ENCODE data around the gene NMNAT3. TPM values are rescaled to one million over a fixed set of nuclear protein-coding genes. Genes with fewer than 3 reads are reported as not detected.

The NMNAT3 gene
- polyA plus RNA-seq, 3 donors: 4.6 to 8.2 (median 5.9) TPM

GRCh38 chr3:139537361-139537760 is 140.4 kb downstream of the NMNAT3 start:
- H3K27ac ChIP-seq (ENCODE audit: low read depth, low read length): no peak overlapping the region

GRCh38 chr3:139534992-139535879 is 142.5 kb downstream of the NMNAT3 start:
- H3K27ac ChIP-seq (ENCODE audit: low read depth, low read length): no peak overlapping the region
- 33 to 53% (median 52%) methylated on average over 12 of the region's 12 CpGs for WGBS, 3 donors

- no peak overlapping the region for H3K27ac ChIP-seq (ENCODE audit: low read depth, low read length)
- 30 to 93% (median 75%) methylated on average over 1 of the region's 1 CpG for WGBS, 3 donors
Observed at GRCh38 chr3:139534455-139534812, 143.3 kb downstream of the NMNAT3 start.

GRCh38 chr3:139533781-139534454 is 143.9 kb downstream of the NMNAT3 start:
- 37 to 47% (median 44%) methylated on average over 15 of the region's 15 CpGs for WGBS, 3 donors
- no peak overlapping the region for H3K27ac ChIP-seq (ENCODE audit: low read depth, low read length)

- WGBS, 3 donors: 24 to 79% (median 66%) methylated on average over 7 of the region's 7 CpGs
- no peak overlapping the region for H3K27ac ChIP-seq (ENCODE audit: low read depth, low read length)
Observed at GRCh38 chr3:139532976-139533375, 144.8 kb downstream of the NMNAT3 start.

GRCh38 chr3:139530717-139531116 is 147.1 kb downstream of the NMNAT3 start:
- 76 to 87% (median 78%) methylated on average over 2 of the region's 2 CpGs for WGBS, 3 donors
- H3K27ac ChIP-seq (ENCODE audit: low read depth, low read length): no peak overlapping the region

- WGBS, 3 donors: 81 to 88% (median 83%) methylated on average over 4 of the region's 4 CpGs
- H3K27ac ChIP-seq (ENCODE audit: low read depth, low read length): no peak overlapping the region
Observed at GRCh38 chr3:139529662-139530061, 148.1 kb downstream of the NMNAT3 start.

GRCh38 chr3:139528924-139529323 is 148.8 kb downstream of the NMNAT3 start:
- H3K27ac ChIP-seq (ENCODE audit: low read depth, low read length): no peak overlapping the region
- 89 to 92% (median 91%) methylated on average over 3 of the region's 3 CpGs for WGBS, 3 donors

GRCh38 chr3:139528281-139528680 is 149.5 kb downstream of the NMNAT3 start:
- WGBS, 3 donors: 65 to 97% (median 95%) methylated on average over 2 of the region's 2 CpGs

GRCh38 chr3:139527265-139527664 is 150.5 kb downstream of the NMNAT3 start:
- 87 to 90% (median 87%) methylated on average over 5 of the region's 5 CpGs for WGBS, 3 donors
- no peak overlapping the region for H3K27ac ChIP-seq (ENCODE audit: low read depth, low read length)

More at GRCh38 chr3:139528281-139528680, 149.5 kb downstream of the NMNAT3 start:
- H3K27ac ChIP-seq (ENCODE audit: low read depth, low read length): no peak overlapping the region

GRCh38 chr3:139526146-139526545 is 151.6 kb downstream of the NMNAT3 start:
- 84 to 98% (median 97%) methylated on average over 2 of the region's 2 CpGs for WGBS, 3 donors
- no peak overlapping the region for H3K27ac ChIP-seq (ENCODE audit: low read depth, low read length)

- H3K27ac ChIP-seq (ENCODE audit: low read depth, low read length): no peak overlapping the region
- WGBS, 3 donors: 95 to 96% (median 95%) methylated on average over 7 of the region's 7 CpGs
Observed at GRCh38 chr3:139524841-139525636, 152.7 kb downstream of the NMNAT3 start.

- 69 to 88% (median 83%) methylated on average over 1 of the region's 1 CpG for WGBS, 3 donors
- no peak overlapping the region for H3K27ac ChIP-seq (ENCODE audit: low read depth, low read length)
Observed at GRCh38 chr3:139523718-139524117, 154.1 kb downstream of the NMNAT3 start.

- no peak overlapping the region for H3K27ac ChIP-seq (ENCODE audit: low read depth, low read length)
- 96 to 100% (median 97%) methylated on average over 5 of the region's 5 CpGs for WGBS, 3 donors
Observed at GRCh38 chr3:139523166-139523565, 154.6 kb downstream of the NMNAT3 start.

GRCh38 chr3:139522421-139522820 is 155.4 kb downstream of the NMNAT3 start:
- 44 to 70% (median 48%) methylated on average over 2 of the region's 2 CpGs for WGBS, 3 donors
- no peak overlapping the region for H3K27ac ChIP-seq (ENCODE audit: low read depth, low read length)

GRCh38 chr3:139521816-139522215 is 156.0 kb downstream of the NMNAT3 start:
- H3K27ac ChIP-seq (ENCODE audit: low read depth, low read length): no peak overlapping the region
- WGBS, 3 donors: 41 to 77% (median 74%) methylated on average over 1 of the region's 1 CpG

GRCh38 chr3:139521144-139521543 is 156.6 kb downstream of the NMNAT3 start:
- no peak overlapping the region for H3K27ac ChIP-seq (ENCODE audit: low read depth, low read length)
- 79 to 98% (median 85%) methylated on average over 3 of the region's 3 CpGs for WGBS, 3 donors

- no peak overlapping the region for H3K27ac ChIP-seq (ENCODE audit: low read depth, low read length)
- 79 to 84% (median 80%) methylated on average over 7 of the region's 7 CpGs for WGBS, 3 donors
Observed at GRCh38 chr3:139519998-139520737, 157.6 kb downstream of the NMNAT3 start.

Measured in adipose tissue (tissue), 3 donors.